ENCODE data around the gene MCCD1.
A peak's percentile ranks its signal among the peaks of the same experiment; 100 is the strongest.

The MCCD1 gene

GRCh38 chr6:31540640-31541039 lies 11.9 kb downstream of the MCCD1 start:
- DNase-seq (ENCODE audit: low read depth in 2 of 2) = no peak
- peak overlapping the region; percentile 70 to 72 for H3K4me3 ChIP-seq (replicated peaks in 1 of 2; ENCODE audit: low read depth in 2 of 2, low read length in 2 of 2)
- TF ChIP-seq CTCF (IDR thresholded peaks at IDR 0.05; ENCODE audit: low read depth, low read length) = no peak

- H3K4me3 ChIP-seq (replicated peaks in 1 of 2; ENCODE audit: low read depth in 2 of 2, low read length in 2 of 2) = peak overlapping the region; percentile 70 to 72
- DNase-seq (ENCODE audit: low read depth in 2 of 2) = peak; percentile 75 to 76
- no peak for TF ChIP-seq CTCF (IDR thresholded peaks at IDR 0.05; ENCODE audit: low read depth, low read length)
These were observed 12.4 kb downstream of the MCCD1 start for GRCh38 chr6:31541059-31541657.

- peak; percentile 98 for DNase-seq (ENCODE audit: low read depth in 2 of 2)
- peak within 1 kb of the TSS; percentile 70 to 72 for H3K4me3 ChIP-seq (replicated peaks in 1 of 2; ENCODE audit: low read depth in 2 of 2, low read length in 2 of 2)
- TF ChIP-seq CTCF (IDR thresholded peaks at IDR 0.05; ENCODE audit: low read depth, low read length) = no peak
These were observed 13.1 kb downstream of the MCCD1 start, which contains the start of gene DDX39B for GRCh38 chr6:31541658-31542521. Gene DDX39B, minus strand, starts transcription at chr6:31542003. Its CDS starts 1,471 bp downstream, at chr6:31540532.

- DNase-seq (ENCODE audit: low read depth in 2 of 2) = no peak
- TF ChIP-seq CTCF (IDR thresholded peaks at IDR 0.05; ENCODE audit: low read depth, low read length) = no peak
- H3K4me3 ChIP-seq (replicated peaks in 1 of 2; ENCODE audit: low read depth in 2 of 2, low read length in 2 of 2) = no peak overlapping the region
These were observed 14.9 kb downstream of the MCCD1 start for GRCh38 chr6:31543639-31544038.

GRCh38 chr6:31544676-31545075 lies 15.9 kb downstream of the MCCD1 start:
- no peak overlapping the region for H3K4me3 ChIP-seq (replicated peaks in 1 of 2; ENCODE audit: low read depth in 2 of 2, low read length in 2 of 2)
- DNase-seq (ENCODE audit: low read depth in 2 of 2) = no peak
- TF ChIP-seq CTCF (IDR thresholded peaks at IDR 0.05; ENCODE audit: low read depth, low read length) = no peak

GRCh38 chr6:31545291-31545690 lies 16.5 kb downstream of the MCCD1 start:
- no peak overlapping the region for H3K4me3 ChIP-seq (replicated peaks in 1 of 2; ENCODE audit: low read depth in 2 of 2, low read length in 2 of 2)
- no peak for TF ChIP-seq CTCF (IDR thresholded peaks at IDR 0.05; ENCODE audit: low read depth, low read length)
- DNase-seq (ENCODE audit: low read depth in 2 of 2) = no peak

Measured in cardiac fibroblast (primary cell).